IMR-90 (cell line): ENCODE data around the gene KRT76. TPM values are rescaled to one million over a fixed set of nuclear protein-coding genes. Genes with fewer than 3 reads are reported as not detected.

Experiments used
- ATAC-seq: fragments of 200-7000 bp; cut with Tn5 transposase; 2 replicates; pipeline ENCODE4 v1.9.1; 2020; ENCODE audit warnings: low read depth, mild to moderate bottlenecking, moderate library complexity
- BruUV-seq: library from RNA; stranded (reverse); fragments of 400-500 nt; replicated peaks from 2 replicates; lab custom pipeline; 2021; lab: Mats Ljungman, UMichigan
- CTCF ChIA-PET: fragments of 300-600 bp; formaldehyde crosslinking; extraction: SDS; loops from one replicate; lab custom pipeline; 2021; ENCODE audit warnings: antibody characterized with exemption; lab: Yijun Ruan, JAX
- POLR2A ChIA-PET: fragments of 300-600 bp; sonication (Branson Sonifier 250); formaldehyde crosslinking; loops from one replicate; lab custom pipeline; 2022; ENCODE audit warnings: antibody characterized with exemption; ENCODE audit not compliant: unreplicated experiment; lab: Charles Lee
- DNase-seq: peaks from one replicate; pipeline ENCODE4 v3.0.0; 2013
- H2AFZ ChIP-seq: replicated peaks from 2 replicates; pipeline ENCODE3; 2013; ENCODE audit warnings: low read length, mild to moderate bottlenecking; ENCODE audit not compliant: poor library complexity
- H2AK5ac ChIP-seq: 2 replicates; pipeline ENCODE4 v1.6.1; 2013; ENCODE audit warnings: low read depth, low read length, inconsistent platforms
- H2AK9ac ChIP-seq: replicated peaks from 2 replicates; pipeline ENCODE3; 2013; ENCODE audit warnings: mild to moderate bottlenecking, low read depth, low read length, moderate library complexity; ENCODE audit not compliant: poor library complexity
- H2BK120ac ChIP-seq: 2 replicates; pipeline ENCODE4 v1.6.1; 2013; ENCODE audit warnings: low read depth, low read length, inconsistent platforms
- H2BK15ac ChIP-seq: 3 replicates; pipeline ENCODE4 v1.6.1; 2013; ENCODE audit warnings: low read depth, low read length, inconsistent platforms
- H2BK20ac ChIP-seq: 2 replicates; pipeline ENCODE4 v1.6.1; 2013; ENCODE audit warnings: low read depth, mild to moderate bottlenecking, inconsistent platforms, low read length, moderate library complexity
- H2BK5ac ChIP-seq: 2 replicates; pipeline ENCODE4 v1.6.1; 2013; ENCODE audit warnings: mild to moderate bottlenecking, low read depth, low read length, inconsistent platforms; ENCODE audit not compliant: poor library complexity, severe bottlenecking
- H3K14ac ChIP-seq: replicated peaks from 2 replicates; pipeline ENCODE4 v1.6.1; 2013; ENCODE audit warnings: low read depth, low read length, inconsistent platforms
- H3K18ac ChIP-seq: 2 replicates; pipeline ENCODE4 v1.6.1; 2013; ENCODE audit warnings: low read depth, low read length, control low read depth
- H3K23ac ChIP-seq: 2 replicates; pipeline ENCODE4 v1.6.1; 2013; ENCODE audit warnings: low read depth, low read length, inconsistent platforms
- H3K27ac ChIP-seq: 2 replicates; pipeline ENCODE4 v1.5.1; 2013; ENCODE audit warnings: mild to moderate bottlenecking, control low read depth, low read length; ENCODE audit not compliant: insufficient read depth
- H3K27me3 ChIP-seq: 2 replicates; pipeline ENCODE4 v1.6.1; 2013; ENCODE audit warnings: low read length; ENCODE audit not compliant: control insufficient read depth, insufficient read depth
- H3K36me3 ChIP-seq: 2 replicates; pipeline ENCODE4 v1.6.1; 2013; ENCODE audit warnings: low read length, mixed read lengths; ENCODE audit not compliant: control insufficient read depth, insufficient read depth
- H3K4ac ChIP-seq: 2 replicates; pipeline ENCODE4 v1.6.1; 2013; ENCODE audit warnings: low read depth, low read length, inconsistent platforms
- H3K4me1 ChIP-seq: 2 replicates; pipeline ENCODE4 v1.6.1; 2013; ENCODE audit warnings: low read length, mixed read lengths; ENCODE audit not compliant: control insufficient read depth, insufficient read depth
- H3K4me2 ChIP-seq: 2 replicates; pipeline ENCODE4 v1.6.1; 2013; ENCODE audit warnings: low read depth, mild to moderate bottlenecking, control low read depth, low read length, moderate library complexity
- H3K4me3 ChIP-seq: 2 replicates; pipeline ENCODE4 v1.5.1; 2013; ENCODE audit warnings: low read depth, mild to moderate bottlenecking, control low read depth, low read length, moderate library complexity; ENCODE audit not compliant: insufficient read depth
- H3K56ac ChIP-seq: 2 replicates; pipeline ENCODE4 v1.6.1; 2013; ENCODE audit warnings: low read length, inconsistent platforms; ENCODE audit not compliant: insufficient read depth; ENCODE audit errors: extremely low read depth
- H3K79me1 ChIP-seq, 2 experiments: 2 replicates each; pipeline ENCODE4 v1.6.1; 2013; ENCODE audit warnings: low read length in 2 of 2, inconsistent platforms in 1 of 2, low read depth in 1 of 2
- H3K9ac ChIP-seq: 2 replicates; pipeline ENCODE4 v1.6.1; 2013; ENCODE audit warnings: low read depth, low read length, control low read depth
- H3K9me1 ChIP-seq: 2 replicates; pipeline ENCODE4 v1.6.1; 2013; ENCODE audit warnings: low read length, inconsistent platforms; ENCODE audit not compliant: insufficient read depth
- H3K9me3 ChIP-seq: 2 replicates; pipeline ENCODE4 v1.6.1; 2013; ENCODE audit warnings: low read length; ENCODE audit not compliant: control insufficient read depth, insufficient read depth
- H4K20me1 ChIP-seq: 2 replicates; pipeline ENCODE4 v1.6.1; 2013; ENCODE audit warnings: low read length, inconsistent platforms; ENCODE audit not compliant: insufficient read depth
- H4K5ac ChIP-seq: 2 replicates; pipeline ENCODE4 v1.6.1; 2013; ENCODE audit warnings: mild to moderate bottlenecking, low read depth, low read length, control low read depth
- H4K8ac ChIP-seq, 2 experiments: 2 replicates each; pipeline ENCODE4 v1.6.1; 2013; ENCODE audit warnings: low read depth in 2 of 2, low read length in 2 of 2, control low read depth in 1 of 2, inconsistent platforms in 1 of 2
- H4K91ac ChIP-seq: 2 replicates; pipeline ENCODE4 v1.6.1; 2013; ENCODE audit warnings: low read depth, low read length, inconsistent platforms; ENCODE audit not compliant: insufficient read depth
- CTCF ChIP-seq: conservative IDR thresholded peaks from 2 replicates; pipeline ENCODE4 v1.5.1; 2012; ENCODE audit warnings: mild to moderate bottlenecking, low read depth, low read length, improper control_type of control experiment
- POLR2A ChIP-seq: IDR thresholded peaks from 2 replicates; pipeline ENCODE4 v1.6.1; 2012; ENCODE audit warnings: mild to moderate bottlenecking, low read depth, low read length
- USF2 ChIP-seq: fragments of 150-350 bp; IDR thresholded peaks from 2 replicates; pipeline ENCODE4 v1.6.1; 2017; ENCODE audit warnings: mild to moderate bottlenecking, antibody characterized with exemption, low read length, low read depth
- WGBS, 2 experiments: methylation state at CpG; one replicate each; pipeline versions ENCODE4 v1.1.5 to v1.1.7; 2013; ENCODE audit warnings: missing lambda C conversion rate in 2 of 2; ENCODE audit not compliant: insufficient read length in 1 of 2; ENCODE audit errors: extremely low coverage in 2 of 2; 5-methylcytosine and 5-hydroxymethylcytosine counted together
- dilution Hi-C: fragments of 300-500 bp; cut with HindIII; formaldehyde crosslinking; loops from one replicate; pipeline ENCODE4 v1.14.3; 2018; ENCODE audit warnings: low sequenced_read_pairs; ENCODE audit not compliant: unreplicated experiment
- in situ Hi-C: fragments of 300-500 bp; cut with MboI; formaldehyde crosslinking; loops from 3 replicates; pipeline ENCODE4 v1.14.3; 2019; ENCODE audit warnings: low sequenced_read_pairs, inconsistent platforms, mixed read lengths
- intact Hi-C: fragments of 100-400 bp; cut with micrococcal nuclease; formaldehyde crosslinking; loops from 2 replicates; pipeline ENCODE4 v1.10.0; 2022
- polyA plus RNA-seq, 3 experiments: library from polyadenylated mRNA; depleted of rRNA; stranded (reverse); fragments of >200 nt; gene quantifications; 2 replicates each; pipeline ENCODE4 v1.2.3, GENCODE V29; 2012; ENCODE audit warnings: low replicate concordance in 1 of 3
- total RNA-seq: library from RNA; depleted of rRNA; stranded (reverse); fragments of >200 nt; gene quantifications from 2 replicates; pipeline ENCODE4 v1.2.3, GENCODE V29; 2012

Gene KRT76
- total and polyA plus RNA-seq, 2 of the 4 experiments (the other 2 are of a cell fraction) = not detected

GRCh38 chr12:52726451-52726850, 50.7 kb downstream of the KRT76 start:
- BruUV-seq = no TSS peak
- no peaks in the 10 kb centered on the region for H3K9me1 ChIP-seq

More at GRCh38 chr12:52726451-52726850, 50.7 kb downstream of the KRT76 start:
- dilution Hi-C loops (no loop called here), intact Hi-C loops (loop anchor here (10.0 kb wide), 1 partner anchor 138 kb away; no protein-coding TSS in a partner anchor), in situ Hi-C loops (no loop called here)
- Histone ChIP-seq H2AK5ac (no peak overlapping the region), H3K27me3 (peaks cover 6% of the 10 kb centered on the region), H3K27ac (no peak overlapping the region), H2BK120ac (no peak overlapping the region), H2BK15ac (no peak overlapping the region), H3K79me1 (no peaks in the 10 kb centered on the region), H4K5ac (no peak overlapping the region), H2BK5ac (no peak overlapping the region), H4K91ac (no peak overlapping the region), H3K56ac (no peak overlapping the region), H3K4me2 (no peak overlapping the region), H2BK20ac (no peak overlapping the region), H3K4ac (no peak overlapping the region), H3K18ac (no peak overlapping the region), H3K23ac (no peak overlapping the region), H2AK9ac (no peak overlapping the region), H2AFZ (no peak overlapping the region), H3K9ac (no peak overlapping the region), H3K4me3 (no peak overlapping the region), H3K4me1 (no peaks in the 10 kb centered on the region), H4K20me1 (no peaks in the 10 kb centered on the region), H4K8ac (no peak overlapping the region), H3K36me3 (no peaks in the 10 kb centered on the region), H3K14ac (no peak overlapping the region), H3K9me3 (no peaks in the 10 kb centered on the region)
- ATAC-seq = no peak
- no CpG with 5 or more reads among the region's 2 CpGs for WGBS, 2 experiments
- CTCF ChIA-PET = no interaction called here
- POLR2A ChIA-PET = no interaction called here
- DNase-seq = no peak
- TF ChIP-seq POLR2A (no peak), CTCF (no peak), USF2 (no peak)
